Skeletal muscle tissue (tissue), 4 donors: ENCODE results near the gene SBF2. TPM values are rescaled to one million over a fixed set of nuclear protein-coding genes. Genes with fewer than 3 reads are reported as not detected.
"Not testable (repeated sequence)": the region's sequence is repeated elsewhere in the genome, so short reads cannot be mapped to it uniquely, and the experiment has no call there.

ENCODE experiments used
- H3K27ac ChIP-seq: one replicate; pipeline ENCODE4 v1.7.0; 2013; ENCODE audit warnings: mild to moderate bottlenecking, low read depth, low read length, inconsistent platforms
- H3K27me3 ChIP-seq, 3 donors: one replicate each; pipeline ENCODE4 v1.7.0; 2013; ENCODE audit warnings: low read length in 3 of 3; ENCODE audit not compliant: control insufficient read depth in 3 of 3, insufficient read depth in 3 of 3
- H3K36me3 ChIP-seq, 3 donors: one replicate each; pipeline ENCODE4 v1.7.0; 2013; ENCODE audit warnings: low read length in 3 of 3; ENCODE audit not compliant: control insufficient read depth in 3 of 3, insufficient read depth in 3 of 3
- H3K4me1 ChIP-seq, 3 donors: one replicate each; pipeline ENCODE4 v1.7.0; 2013; ENCODE audit warnings: low read length in 3 of 3, mild to moderate bottlenecking in 3 of 3; ENCODE audit not compliant: control insufficient read depth in 3 of 3, insufficient read depth in 3 of 3
- H3K4me3 ChIP-seq, 3 donors: one replicate each; pipeline ENCODE4 v1.7.0; 2013; ENCODE audit warnings: low read length in 3 of 3
- H3K9ac ChIP-seq, 3 donors: one replicate each; pipeline ENCODE4 v1.7.0; 2013; ENCODE audit warnings: low read length in 3 of 3, mild to moderate bottlenecking in 3 of 3, moderate library complexity in 2 of 3, low read depth in 1 of 3
- H3K9me3 ChIP-seq, 3 donors: one replicate each; pipeline ENCODE4 v1.7.0; 2013; ENCODE audit warnings: low read length in 3 of 3; ENCODE audit not compliant: control insufficient read depth in 3 of 3
- total RNA-seq: library from RNA; depleted of rRNA; stranded (reverse); fragments of >200 nt; gene quantifications from one replicate; pipeline ENCODE4 v1.2.3, GENCODE V29; 2014
- donor health status: Osteomylitis.

Gene SBF2
- total RNA-seq, 1 donor from 2014 or later: 34.4 TPM

GRCh38 chr11:9753021-9753420 is 541.0 kb downstream of the SBF2 start:
- peaks cover 7 to 22% (median 8%) of the 10 kb centered on the region in 3 donors for H3K4me1 ChIP-seq
- no peak overlapping the region for H3K27ac ChIP-seq
- no peak overlapping the region for H3K9ac ChIP-seq
- H3K36me3 ChIP-seq: peaks cover 0 to 12% (median 10%) of the 10 kb centered on the region in 3 donors
- H3K4me3 ChIP-seq: no peak overlapping the region
- H3K27me3 ChIP-seq: no peaks in the 10 kb centered on the region
- no peaks in the 10 kb centered on the region for H3K9me3 ChIP-seq

GRCh38 chr11:9752091-9752490 is 541.9 kb downstream of the SBF2 start:
- H3K9me3 ChIP-seq: no peaks in the 10 kb centered on the region
- no peaks in the 10 kb centered on the region for H3K27me3 ChIP-seq
- H3K9ac ChIP-seq: no peak overlapping the region
- H3K4me1 ChIP-seq: peaks cover 4 to 18% (median 7%) of the 10 kb centered on the region in 3 donors
- no peak overlapping the region for H3K27ac ChIP-seq
- H3K4me3 ChIP-seq: no peak overlapping the region
- H3K36me3 ChIP-seq: peaks cover 0 to 12% (median 10%) of the 10 kb centered on the region in 3 donors

- Histone ChIP-seq H3K4me3 (no peak overlapping the region), H3K36me3 (peaks cover 0 to 14% (median 10%) of the 10 kb centered on the region in 3 donors), H3K9me3 (no peaks in the 10 kb centered on the region), H3K27ac (no peak overlapping the region), H3K9ac (no peak overlapping the region), H3K4me1 (peaks cover 4 to 10% (median 7%) of the 10 kb centered on the region in 3 donors), H3K27me3 (no peaks in the 10 kb centered on the region)
These were observed 543.5 kb downstream of the SBF2 start for GRCh38 chr11:9750551-9750950.

- Histone ChIP-seq H3K36me3 (peaks cover 0 to 14% (median 10%) of the 10 kb centered on the region in 3 donors), H3K4me3 (no peak overlapping the region), H3K27me3 (no peaks in the 10 kb centered on the region), H3K9ac (no peak overlapping the region), H3K4me1 (peaks cover 2 to 4% (median 4%) of the 10 kb centered on the region in 3 donors), H3K9me3 (no peaks in the 10 kb centered on the region), H3K27ac (no peak overlapping the region)
These were observed 545.6 kb downstream of the SBF2 start for GRCh38 chr11:9748361-9748970.

- H3K27ac ChIP-seq: no peak overlapping the region
- peaks cover 0 to 14% (median 10%) of the 10 kb centered on the region in 3 donors for H3K36me3 ChIP-seq
- no peak overlapping the region for H3K4me3 ChIP-seq
- no peaks in the 10 kb centered on the region for H3K9me3 ChIP-seq
- no peaks in the 10 kb centered on the region for H3K27me3 ChIP-seq
- H3K4me1 ChIP-seq: peaks cover 2 to 4% (median 4%) of the 10 kb centered on the region in 3 donors
- no peak overlapping the region for H3K9ac ChIP-seq
These were observed 546.2 kb downstream of the SBF2 start for GRCh38 chr11:9747828-9748227.

GRCh38 chr11:9747229-9747628 is 546.8 kb downstream of the SBF2 start:
- Histone ChIP-seq H3K9ac (no peak overlapping the region), H3K36me3 (peaks cover 0 to 14% (median 10%) of the 10 kb centered on the region in 3 donors), H3K27ac (no peak overlapping the region), H3K4me1 (peaks cover 2 to 4% (median 4%) of the 10 kb centered on the region in 3 donors), H3K27me3 (no peaks in the 10 kb centered on the region), H3K9me3 (no peaks in the 10 kb centered on the region), H3K4me3 (no peak overlapping the region)

DNA sequence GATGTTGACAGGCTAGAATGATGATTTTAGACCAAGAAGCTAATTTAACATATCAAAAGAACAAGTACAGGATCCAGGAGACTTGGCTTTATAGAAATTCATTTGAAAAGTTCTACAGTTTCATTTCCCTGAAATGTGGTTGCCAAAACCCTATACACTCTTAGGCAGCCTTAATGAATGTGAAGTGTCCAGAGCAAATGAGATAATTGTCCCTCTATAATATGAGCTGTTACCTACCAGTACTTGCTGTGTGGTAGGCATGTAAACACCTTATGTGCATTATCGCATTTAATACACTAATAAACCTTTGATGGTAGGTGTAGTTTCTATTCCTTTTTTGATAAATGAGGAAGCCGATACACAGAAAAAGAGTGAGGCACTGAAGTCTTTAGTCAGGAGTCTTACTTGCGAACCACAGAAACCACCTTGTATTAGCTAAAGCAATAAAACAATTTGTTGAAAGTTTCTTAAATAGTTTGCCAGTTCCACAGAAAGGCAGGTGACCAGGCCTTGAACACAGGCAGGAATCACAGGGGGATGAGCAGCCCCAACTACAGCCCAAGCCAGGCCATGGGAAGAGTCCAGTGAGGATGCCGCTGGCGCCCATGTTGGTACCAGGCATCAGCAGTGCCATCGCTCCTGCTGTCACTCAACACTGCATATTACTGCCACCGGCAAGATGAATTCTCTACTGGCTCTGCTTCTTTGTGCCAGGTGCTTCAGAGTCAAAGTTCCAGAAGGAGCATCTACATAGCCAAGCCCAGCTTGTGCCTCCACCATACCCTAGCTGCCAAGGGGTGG is 548.4 kb downstream of the SBF2 start:
- no peaks in the 10 kb centered on the region for H3K27me3 ChIP-seq
- no peak overlapping the region for H3K9ac ChIP-seq
- H3K4me3 ChIP-seq: no peak overlapping the region
- H3K36me3 ChIP-seq: peaks cover 2 to 10% (median 4%) of the 10 kb centered on the region in 3 donors
- no peak overlapping the region for H3K27ac ChIP-seq
- H3K9me3 ChIP-seq: no peaks in the 10 kb centered on the region
- H3K4me1 ChIP-seq: peaks cover 2 to 4% (median 4%) of the 10 kb centered on the region in 3 donors

GRCh38 chr11:9743512-9743911 is 550.5 kb downstream of the SBF2 start:
- H3K9me3 ChIP-seq, H3K27me3 ChIP-seq, H3K4me3 ChIP-seq, H3K4me1 ChIP-seq, H3K9ac ChIP-seq, H3K27ac ChIP-seq: not testable (repeated sequence)
- peaks cover 2 to 16% (median 5%) of the 10 kb centered on the region in 3 donors for H3K36me3 ChIP-seq

DNA sequence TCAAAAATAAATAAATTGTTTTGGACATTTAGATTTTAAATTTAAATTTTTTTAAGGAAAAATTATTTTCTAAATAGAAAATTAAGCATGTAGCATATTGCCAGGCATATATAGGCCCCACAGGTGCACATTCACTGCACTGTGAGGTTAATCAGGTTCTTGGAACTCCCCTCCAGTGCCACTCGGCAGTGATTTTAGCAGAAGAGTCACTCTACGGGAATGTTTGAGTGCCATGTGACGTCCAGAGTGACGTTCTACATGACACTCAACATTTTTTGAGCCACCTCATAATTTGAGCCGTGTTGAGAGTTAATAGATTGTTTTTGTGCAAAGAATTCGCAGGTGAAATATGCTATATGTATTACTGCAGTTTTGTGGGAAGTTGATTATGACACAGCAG is 552.8 kb downstream of the SBF2 start:
- no peaks in the 10 kb centered on the region for H3K4me1 ChIP-seq
- H3K27me3 ChIP-seq: no peaks in the 10 kb centered on the region
- no peaks in the 10 kb centered on the region for H3K9me3 ChIP-seq
- H3K9ac ChIP-seq: no peak overlapping the region
- no peak overlapping the region for H3K4me3 ChIP-seq
- H3K36me3 ChIP-seq: peaks cover 6 to 23% (median 9%) of the 10 kb centered on the region in 3 donors
- H3K27ac ChIP-seq: no peak overlapping the region
